NCI-H146 (cell line): Measurements from ENCODE around the gene GPR158.

ENCODE experiments used
- DNase-seq: peaks from one replicate; lab custom pipeline; 2025; lab: John Stamatoyannopoulos, UW

GPR158 gene

DNA sequence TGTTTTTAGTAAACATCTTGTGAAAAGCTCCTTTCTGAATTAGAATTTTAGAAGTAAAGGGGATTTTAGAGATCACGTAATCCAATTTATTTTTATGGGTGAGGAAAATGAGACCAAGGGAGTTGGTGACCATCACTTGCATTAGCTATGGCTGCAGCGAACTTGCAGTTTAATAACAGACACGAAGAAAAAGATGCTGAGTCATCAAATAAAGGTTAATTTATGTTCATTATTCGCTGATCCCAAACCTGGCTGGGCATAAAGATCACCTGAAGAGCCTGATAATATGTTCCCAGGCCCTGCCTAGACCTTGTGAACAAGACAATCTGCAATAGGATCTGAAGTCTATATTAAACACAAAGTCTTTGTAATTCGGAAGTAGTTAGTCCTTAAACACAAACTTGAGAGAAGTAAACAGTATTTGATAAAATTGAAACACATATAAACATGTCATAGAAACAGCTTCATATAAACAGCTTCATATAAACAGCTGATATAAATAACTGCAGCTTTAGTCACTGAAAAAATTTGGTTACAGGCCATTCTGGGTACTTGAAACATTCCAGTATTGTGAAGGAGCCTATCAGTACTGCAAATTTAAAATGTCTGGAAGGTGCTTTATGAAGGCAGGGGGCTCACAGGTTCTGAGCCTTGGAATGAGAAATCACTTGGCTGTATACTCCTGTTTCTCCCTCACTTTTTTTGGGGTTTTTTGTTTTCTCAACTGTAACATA is 16.5 kb downstream of the GPR158 start:
- no peak for DNase-seq

DNA sequence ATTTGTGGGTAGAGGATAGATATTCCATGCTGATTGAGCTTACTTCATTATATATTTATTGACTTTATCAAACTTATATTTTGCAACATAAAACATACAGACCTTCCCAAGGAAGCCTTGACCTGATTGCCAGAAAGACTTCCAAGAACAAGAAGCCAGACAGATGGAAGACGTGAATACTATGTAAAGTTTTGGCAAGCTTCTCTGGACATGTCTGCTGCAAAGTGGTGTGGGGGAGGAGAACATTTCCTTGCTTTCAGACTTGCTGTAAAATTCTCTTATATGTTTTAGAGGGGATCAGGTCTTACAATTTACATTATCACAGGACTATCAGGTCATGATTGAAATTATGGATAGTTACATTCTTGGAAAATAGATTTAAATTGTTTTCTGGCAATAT is 23.4 kb downstream of the GPR158 start:
- DNase-seq = no peak

DNA sequence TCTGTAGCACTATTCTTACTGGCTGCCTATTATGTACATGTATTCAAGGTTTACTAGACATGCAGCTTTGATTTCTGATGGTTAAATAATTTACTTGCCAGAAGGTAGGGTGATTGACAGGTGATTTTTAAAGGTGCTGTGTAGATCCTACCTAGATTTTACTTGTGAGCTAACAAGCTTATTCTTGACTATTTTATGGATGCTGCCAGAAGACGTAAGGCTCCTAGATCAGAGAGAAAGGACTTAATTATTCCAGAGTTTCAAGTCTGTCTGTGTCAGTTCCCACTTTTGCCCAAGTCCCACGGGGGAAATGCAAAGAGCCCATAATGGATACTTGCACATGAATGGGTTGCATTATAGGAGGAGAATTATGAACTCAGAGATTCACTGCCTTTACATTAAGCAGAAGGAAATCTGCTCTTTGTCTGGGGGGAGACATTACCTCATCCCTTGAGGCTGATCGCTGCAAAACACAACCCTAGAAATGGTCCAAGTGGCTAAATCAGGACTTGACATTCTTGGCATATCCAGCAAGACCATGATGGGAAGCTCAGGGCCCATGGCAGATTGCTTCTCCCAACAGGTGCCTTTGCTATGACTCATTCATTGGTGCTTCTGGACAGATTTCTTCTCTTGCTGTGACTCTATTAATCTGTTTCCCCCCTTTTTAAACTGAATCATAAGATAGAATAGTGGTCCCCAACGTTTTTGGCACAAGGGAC is 32.1 kb downstream of the GPR158 start:
- DNase-seq = peak; percentile 41

DNA sequence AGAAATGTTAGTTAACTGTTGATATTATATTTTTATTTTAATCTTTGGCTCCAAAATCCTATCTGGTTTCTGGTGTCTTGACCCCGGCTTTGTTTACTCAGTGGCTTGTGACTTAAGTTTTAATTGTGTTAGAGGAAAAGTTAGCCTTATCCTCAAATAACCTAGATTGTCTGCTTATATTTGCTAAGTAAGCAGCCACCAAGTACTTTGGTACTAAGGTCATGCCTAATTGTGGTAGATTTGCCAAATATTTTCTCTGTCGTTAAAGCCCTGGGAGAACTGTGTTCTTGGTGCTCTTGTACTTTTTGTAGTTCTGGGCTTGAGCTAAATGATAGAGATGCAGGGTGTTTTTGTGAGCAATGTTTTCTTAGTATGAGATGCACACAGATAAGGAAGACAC is 34.8 kb downstream of the GPR158 start:
- DNase-seq = no peak

DNA sequence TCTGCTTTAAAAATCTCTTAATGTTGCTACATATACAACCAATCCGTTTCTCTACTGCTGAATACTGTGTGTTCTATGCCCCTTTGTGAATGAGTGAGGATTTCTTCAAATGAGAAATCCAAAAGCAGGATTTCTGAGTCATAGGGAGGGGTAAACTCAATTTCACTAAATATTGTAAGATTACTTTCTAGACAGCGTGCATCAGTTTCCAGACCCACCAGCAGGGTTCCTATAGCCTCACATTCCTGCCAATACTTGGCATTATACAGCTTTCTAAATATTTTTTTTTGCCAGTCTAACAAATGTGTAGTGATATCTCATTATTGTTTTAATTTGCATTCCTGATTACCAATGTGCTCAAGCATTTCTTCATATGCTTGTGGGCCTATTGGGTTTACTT is 35.5 kb downstream of the GPR158 start:
- no peak for DNase-seq

DNA sequence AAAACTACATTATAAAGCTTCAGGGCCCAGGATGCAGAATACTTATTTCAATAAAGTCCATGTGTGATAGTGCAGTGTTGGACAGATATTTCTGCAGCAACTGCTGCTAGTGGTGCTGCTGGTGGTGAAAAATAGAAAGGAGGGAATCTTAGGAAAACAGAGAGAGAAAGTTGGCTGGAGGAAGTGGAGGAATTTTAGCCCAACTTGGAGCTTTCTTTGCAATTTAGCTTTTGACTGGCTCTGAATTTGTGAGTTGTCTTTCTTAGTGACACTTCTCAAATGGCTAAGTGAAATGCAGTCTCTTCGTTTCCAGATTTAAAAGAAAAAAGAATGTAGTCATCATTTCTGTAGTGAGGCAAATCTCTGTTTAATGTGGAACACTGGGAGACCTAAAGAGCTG is 45.4 kb downstream of the GPR158 start:
- DNase-seq = no peak

DNA sequence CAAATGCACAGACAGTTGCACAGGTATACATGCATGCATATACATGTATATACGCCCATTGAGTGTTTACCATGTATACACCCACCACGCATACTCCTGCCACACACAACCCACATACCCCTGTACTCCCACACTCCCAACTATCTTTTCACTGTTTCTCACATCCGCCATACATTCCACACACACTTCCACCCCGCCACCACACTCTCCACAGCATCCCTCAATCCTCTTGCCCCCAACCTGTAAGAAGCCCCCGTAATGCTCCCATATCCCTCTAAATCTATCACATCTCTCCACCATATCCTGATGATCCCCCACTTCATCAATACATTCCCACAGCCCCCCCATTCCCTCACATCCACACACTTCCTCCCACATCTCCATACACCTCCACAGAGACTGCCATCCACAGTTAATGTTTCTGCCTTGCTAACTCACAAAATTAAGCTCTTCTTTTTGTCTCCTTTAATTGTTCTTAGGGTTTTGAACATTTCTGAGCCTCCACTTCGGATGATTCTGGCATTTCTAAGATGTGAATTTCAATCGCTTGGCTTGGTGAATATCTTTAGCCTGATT is 47.4 kb downstream of the GPR158 start:
- no peak for DNase-seq

DNA sequence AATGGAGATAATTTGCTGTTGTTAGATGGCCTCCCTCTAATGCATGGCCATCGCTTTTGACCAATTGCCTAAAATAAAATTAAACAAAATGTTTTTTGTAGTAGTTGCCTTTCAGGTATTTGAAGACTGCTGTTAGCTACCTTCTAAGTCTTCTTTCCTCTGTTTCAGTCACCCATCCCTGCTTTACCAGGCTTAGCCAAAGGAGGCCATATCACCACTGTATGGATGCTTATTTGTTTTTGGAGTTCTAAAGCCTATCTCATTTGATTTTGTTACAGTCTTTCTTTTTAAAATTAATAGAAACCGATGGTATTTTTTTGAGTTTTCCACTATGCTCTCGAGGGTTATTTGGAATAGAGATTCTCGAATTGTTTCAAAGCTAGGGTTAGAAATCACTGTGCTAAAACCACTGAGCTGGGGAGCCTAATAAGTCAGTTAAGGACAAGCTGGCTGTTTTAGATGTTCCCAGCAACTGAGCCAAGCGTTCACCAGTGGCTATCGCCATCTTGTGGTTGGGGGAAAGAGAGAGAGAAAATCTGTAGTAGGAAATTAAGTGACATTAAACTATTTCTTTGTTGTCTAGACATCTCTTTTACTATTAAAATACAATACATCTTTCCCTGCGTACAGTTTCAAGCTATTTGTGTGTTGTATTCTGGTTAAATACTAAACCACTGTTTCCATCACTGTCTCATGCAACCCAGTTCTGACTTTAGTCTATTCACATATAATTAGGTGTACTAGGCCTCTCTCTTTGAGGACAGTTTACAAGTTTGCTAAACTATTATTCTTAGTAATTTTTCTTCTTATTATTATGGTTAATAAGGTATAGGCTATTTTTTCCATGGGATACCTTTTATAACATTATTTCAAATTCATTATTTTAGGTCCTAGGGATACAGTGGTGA is 52.2 kb downstream of the GPR158 start:
- DNase-seq = peak; percentile 72

DNA sequence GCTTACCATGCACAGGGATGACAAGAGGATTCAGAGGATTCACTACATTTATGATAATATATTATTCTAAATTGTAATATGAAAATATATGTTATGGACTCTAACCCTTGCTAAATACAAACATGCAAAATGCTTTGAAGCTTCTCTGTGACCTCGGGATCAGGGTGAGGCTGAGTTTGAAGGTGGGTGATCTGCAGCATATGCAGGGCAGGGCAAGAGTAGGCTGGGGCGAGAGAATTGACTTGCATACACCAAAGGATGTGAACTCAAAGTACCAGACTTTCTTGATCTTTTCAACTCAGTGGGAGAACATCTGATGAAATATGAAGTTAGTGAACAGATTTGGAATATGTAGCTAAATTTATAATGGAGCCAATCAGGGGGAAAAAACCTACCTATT is 57.0 kb downstream of the GPR158 start:
- no peak for DNase-seq

DNA sequence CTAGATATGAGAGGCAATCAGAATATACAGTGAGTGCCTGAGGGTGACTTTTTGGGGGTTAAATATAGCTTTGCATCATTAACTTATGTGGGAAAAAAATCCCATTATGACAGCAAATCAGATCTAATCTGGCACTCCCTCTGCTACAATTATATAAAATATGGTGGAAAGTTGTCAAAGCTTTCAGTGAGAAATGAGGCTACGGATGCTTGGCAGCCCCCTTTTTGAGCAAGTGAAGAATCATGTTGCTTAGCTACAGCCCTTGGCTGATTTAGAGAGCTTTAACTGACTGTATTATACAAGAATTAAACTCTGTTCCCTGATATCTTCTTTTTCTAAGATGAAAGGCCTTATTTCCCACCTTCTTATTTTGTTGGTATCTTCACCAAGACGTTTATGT is 57.4 kb downstream of the GPR158 start:
- DNase-seq = no peak

DNA sequence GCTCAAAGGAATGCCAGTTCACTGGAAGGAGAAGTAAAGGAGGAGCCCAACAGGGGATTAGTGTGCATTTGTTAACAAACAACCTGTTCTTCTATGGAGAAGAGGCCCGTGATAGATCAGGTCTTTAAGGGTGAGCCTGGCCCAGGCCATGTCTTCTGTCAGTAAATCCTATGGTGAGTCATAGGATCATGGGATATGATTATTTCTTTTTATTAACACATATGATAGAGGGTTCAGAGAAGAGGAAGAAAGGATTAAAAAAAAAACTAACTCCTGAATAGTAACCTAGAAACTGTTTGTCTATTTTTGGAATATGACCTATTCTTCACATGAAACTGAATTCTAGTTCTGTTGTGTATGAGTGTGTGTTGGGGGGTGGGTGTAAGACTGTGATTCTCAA is 70.4 kb downstream of the GPR158 start:
- DNase-seq = no peak

DNA sequence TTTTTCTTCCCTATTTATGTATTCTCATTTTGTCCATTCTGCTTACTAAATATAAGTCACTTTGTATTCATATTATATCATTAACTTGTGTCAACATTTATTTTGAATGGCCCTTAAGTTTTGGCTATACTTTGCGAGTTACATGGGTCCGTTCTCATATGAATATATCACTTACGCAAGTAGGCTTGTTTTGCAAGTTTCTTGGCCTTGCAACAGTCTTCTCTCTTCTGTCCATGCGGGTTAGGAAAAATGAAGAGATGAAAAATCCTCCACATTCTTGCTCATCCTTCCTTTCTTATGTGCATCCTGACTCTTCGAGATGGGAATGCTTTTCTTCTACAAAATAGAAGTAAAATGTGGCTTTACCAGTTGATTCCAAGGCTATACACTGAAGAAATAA is 82.8 kb downstream of the GPR158 start:
- no peak for DNase-seq

DNA sequence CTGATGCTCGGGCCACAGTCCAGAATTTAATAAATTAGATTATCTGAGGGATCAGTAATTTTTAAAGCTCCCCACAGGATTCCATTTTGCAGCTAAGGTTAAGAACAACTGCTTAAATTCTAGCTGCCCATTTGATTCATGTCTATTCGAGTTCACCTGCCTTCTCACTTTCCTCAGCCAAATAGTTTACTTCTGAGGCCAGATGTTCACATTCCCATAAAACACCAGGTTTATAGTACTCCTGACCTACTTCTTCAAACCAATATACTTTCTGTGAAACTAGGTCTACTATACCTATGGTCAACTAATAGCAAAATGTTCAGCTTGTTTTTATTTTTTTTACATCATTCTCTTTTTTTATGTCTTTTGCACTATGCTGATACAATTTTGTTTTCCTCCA is 86.3 kb downstream of the GPR158 start:
- peak; percentile 38 for DNase-seq

DNA sequence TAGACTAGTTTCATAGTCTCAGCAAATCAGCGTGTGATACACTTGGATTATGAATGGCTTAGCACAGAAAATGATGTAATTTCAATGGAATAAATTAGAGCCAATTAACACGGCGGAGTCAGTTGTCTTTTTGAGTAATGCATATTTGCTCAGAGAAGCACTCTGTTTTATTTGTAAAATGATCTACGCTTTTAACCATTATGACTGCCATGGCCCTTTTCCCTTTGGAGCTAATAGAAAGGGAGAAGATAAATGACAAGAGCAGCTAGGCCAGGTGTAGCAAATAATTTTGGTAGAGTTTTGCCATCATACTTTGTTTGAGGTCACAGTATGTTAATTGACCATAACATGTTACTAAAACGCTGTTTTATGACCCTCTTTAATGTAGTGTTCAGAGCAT is 86.8 kb downstream of the GPR158 start:
- peak; percentile 98 for DNase-seq

DNA sequence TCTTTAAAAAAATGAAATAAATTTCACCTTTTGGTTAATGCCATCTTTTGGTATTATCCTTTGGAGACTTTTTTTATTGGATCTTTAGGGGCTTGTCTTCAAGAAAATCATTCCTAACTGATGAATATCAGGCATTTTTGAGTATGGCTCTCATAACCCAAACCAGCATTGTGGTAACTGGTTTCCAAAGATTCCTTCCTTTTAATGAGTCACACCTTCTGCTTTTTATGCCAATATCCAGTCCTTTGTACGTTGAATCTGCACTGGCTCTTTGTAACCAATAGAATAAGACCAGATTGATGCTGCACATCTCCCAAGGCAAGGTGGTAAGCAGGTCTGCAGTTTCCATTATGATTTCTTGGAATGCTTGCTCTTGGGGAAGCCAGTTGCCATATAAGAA is 89.1 kb downstream of the GPR158 start:
- DNase-seq = no peak

DNA sequence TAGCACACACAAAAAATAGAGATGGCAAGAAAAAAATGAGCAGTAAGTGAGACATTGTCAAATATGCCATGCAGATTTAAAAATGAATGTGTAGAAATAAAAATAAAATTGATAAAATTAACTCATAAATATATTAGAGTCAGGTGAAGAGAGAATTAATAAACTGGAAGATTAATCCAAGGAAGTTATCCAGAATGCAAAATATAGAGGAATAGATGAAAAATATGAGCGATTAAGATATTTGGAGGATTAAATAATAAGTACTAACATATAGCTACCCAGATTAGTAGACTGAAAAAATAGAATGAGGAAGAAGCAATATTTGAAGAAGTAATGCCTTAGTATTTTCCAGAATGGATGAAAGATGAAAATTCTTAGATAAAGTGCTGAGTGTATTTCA is 103.4 kb downstream of the GPR158 start:
- no peak for DNase-seq

DNA sequence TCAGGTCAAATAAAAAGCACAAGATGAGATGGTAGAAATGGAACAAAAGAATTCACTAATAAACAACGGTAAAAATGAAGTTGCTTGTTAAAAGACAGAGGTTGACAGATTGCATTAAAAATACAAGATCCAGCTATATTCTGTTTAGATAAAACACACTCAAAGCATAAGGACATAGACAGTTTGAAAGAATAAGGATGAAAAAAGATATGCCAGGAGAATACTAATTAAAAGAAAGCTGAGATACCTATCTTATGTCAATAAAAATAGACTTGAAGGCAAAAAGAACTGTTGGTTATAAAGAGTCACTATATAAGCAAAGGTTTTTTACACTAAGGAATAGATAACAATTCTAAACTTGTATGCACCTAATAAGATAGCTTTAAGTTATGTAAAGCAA is 105.3 kb downstream of the GPR158 start:
- DNase-seq = no peak

DNA sequence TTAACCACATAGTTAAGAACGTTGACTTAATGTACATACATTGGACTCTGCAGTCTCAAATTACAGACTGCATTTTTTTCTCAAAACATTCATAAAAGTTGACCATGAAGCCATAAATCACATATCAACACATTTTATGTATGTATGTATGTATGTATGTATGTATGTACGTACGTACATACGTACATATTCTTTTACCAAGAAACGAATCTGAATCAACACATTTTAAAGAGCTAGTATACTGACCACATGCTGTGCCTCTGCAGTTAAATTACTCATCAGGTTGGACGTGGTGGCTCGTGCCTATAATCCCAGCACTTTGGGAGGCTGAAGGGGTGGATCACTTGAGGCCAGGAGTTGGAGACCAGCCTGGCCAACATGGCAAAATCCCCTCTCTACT is 105.8 kb downstream of the GPR158 start:
- no peak for DNase-seq

DNA sequence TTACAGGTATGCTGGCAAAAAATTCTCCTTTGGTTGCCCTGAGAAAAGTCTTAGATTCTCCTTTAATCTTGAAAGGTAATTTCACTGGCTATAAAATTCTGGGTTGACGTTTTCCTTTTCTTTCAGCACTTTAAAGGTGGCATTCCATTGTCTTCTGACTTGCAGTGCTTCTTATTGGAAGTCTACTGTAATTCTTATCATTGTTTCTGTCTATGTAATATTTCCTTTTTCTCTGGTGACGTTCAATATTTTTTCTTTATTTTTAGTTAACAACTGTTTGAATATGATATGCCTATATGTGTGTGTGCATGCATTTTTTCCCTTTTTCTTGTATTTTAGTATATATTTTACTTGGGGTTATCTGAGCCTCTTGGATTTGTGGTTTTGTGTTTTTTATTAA is 111.0 kb downstream of the GPR158 start:
- no peak for DNase-seq

DNA sequence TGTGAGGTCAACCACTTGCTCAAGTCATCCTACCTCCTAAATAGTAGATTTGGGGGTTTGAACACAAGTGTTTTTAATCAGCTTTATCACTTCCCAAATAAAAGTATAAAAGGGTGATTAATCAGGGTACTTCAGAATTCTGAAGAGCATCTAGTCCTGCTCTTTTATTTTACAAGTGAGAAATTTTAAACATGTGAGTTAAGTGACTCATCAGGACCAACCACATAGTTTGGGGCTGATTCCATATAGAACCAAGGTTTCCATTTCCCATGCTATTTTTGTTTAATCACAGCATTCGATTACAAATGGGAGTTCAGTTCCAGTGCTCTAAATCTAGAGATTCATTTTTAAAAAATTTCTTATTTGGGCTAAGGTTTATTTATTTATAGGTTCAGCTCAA is 113.4 kb downstream of the GPR158 start:
- no peak for DNase-seq

DNA sequence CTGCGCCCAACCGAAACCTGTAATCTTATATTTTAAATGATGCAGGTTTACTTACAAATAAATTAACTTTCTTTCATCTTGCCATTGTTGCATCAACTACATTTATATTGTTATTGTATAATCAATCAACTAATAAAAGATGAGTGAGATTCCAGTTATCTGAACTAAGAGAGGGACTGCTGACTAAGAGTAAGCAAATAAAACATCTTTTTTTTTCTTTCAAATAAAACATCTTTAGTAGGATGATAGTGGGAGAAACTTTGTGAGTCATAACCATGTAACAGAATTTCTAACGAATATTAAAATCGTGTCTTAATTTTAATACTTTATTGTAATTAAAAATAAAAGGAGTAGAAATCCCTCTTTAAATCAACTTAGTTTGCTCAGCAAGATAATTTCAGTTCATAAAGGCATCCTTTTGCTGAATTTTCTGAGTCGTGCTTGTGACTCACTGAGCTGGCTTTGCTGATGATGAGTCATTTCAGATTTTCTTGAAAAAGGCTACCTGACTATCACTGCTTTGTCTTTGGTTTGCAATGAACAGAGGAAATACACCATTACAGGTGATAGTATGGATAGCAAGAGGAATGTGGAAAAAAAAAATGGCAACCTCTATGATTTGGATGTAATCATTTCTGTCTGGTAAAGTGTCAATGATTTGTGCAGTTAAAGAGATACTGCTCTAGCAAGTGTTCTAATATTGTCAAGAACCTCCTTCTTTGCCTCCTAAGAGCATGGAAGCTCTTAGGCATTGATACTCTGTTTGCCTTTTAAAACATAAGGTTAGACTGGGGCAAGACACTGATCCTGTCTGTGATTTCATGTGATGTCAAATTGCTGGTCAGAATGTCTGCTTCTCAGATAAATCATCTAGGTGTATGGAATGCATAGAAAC is 119.5 kb downstream of the GPR158 start:
- DNase-seq = no peak
